HG03135 (cell line): ENCODE measurements around the gene NLRX1.
"Not testable (repeated sequence)": the region's sequence is repeated elsewhere in the genome, so short reads cannot be mapped to it uniquely, and the experiment has no call there.

ENCODE experiments used
- ATAC-seq: cut with Tn5 transposase; IDR thresholded peaks from one replicate; pipeline ENCODE4 v1.9.1; 2021; ENCODE audit warnings: mild to moderate bottlenecking, moderate library complexity; ENCODE audit not compliant: unreplicated experiment

Gene NLRX1, protein sequence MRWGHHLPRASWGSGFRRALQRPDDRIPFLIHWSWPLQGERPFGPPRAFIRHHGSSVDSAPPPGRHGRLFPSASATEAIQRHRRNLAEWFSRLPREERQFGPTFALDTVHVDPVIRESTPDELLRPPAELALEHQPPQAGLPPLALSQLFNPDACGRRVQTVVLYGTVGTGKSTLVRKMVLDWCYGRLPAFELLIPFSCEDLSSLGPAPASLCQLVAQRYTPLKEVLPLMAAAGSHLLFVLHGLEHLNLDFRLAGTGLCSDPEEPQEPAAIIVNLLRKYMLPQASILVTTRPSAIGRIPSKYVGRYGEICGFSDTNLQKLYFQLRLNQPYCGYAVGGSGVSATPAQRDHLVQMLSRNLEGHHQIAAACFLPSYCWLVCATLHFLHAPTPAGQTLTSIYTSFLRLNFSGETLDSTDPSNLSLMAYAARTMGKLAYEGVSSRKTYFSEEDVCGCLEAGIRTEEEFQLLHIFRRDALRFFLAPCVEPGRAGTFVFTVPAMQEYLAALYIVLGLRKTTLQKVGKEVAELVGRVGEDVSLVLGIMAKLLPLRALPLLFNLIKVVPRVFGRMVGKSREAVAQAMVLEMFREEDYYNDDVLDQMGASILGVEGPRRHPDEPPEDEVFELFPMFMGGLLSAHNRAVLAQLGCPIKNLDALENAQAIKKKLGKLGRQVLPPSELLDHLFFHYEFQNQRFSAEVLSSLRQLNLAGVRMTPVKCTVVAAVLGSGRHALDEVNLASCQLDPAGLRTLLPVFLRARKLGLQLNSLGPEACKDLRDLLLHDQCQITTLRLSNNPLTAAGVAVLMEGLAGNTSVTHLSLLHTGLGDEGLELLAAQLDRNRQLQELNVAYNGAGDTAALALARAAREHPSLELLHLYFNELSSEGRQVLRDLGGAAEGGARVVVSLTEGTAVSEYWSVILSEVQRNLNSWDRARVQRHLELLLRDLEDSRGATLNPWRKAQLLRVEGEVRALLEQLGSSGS

GRCh38 chr11:119168471-119169281 is at the start of gene NLRX1:
Gene NLRX1, plus strand, starts transcription at chr11:119168725. Its CDS starts 2,679 bp downstream, at chr11:119171404.
- ATAC-seq: peak; percentile 92

GRCh38 chr11:119118946-119119345 is 49.6 kb upstream of the NLRX1 start:
- no peak for ATAC-seq

- no peak for ATAC-seq
Measured at GRCh38 chr11:119120639-119121007, 47.9 kb upstream of the NLRX1 start.

DNA sequence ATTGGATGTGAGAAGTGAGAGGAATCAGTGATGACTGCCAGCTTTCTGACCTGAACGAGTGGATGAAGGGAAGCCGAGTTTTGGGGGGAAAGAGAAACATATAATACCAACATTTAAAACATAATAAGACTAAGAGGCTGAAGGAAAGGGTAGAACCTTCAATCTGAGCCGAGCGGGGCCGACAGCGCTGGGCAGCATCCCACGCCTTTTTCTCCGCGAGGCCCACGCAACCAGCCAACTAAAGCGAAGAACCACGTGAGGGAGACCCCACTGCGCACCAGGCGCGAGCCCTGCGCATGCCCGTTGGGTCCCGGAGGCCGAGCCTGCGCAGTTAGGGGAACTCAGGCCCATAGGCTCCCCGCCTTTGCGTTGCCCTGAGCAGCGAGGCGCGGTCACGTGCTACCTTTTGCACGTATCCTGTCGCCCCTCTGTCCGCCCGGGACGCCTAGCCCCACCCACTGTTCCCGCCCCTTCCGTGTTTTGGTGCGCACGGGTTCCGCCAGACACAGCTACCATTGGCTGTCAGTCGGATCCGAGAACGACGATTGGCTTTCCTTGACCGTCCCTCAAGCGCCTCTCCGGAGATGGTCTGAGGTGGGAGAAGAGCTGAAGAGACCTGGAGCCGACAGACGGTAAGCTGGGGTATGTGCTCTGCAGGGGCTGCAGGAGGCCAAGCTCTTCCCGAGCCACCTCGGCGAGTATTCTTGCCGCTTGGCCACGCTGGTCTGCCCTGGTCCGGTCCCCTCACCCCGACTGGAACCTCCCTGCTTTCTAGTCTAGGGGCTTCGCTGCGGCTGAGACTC is 47.3 kb upstream of the NLRX1 start, which contains the start of gene HINFP:
Gene HINFP (plus strand): TSS at position 573 of the 803 bp plus-strand sequence. CDS start 5,365 bp downstream, outside the sequence.
- ATAC-seq: peak; percentile 95

GRCh38 chr11:119121811-119122124 is 46.8 kb upstream of the NLRX1 start:
- ATAC-seq: peak; percentile 24

DNA sequence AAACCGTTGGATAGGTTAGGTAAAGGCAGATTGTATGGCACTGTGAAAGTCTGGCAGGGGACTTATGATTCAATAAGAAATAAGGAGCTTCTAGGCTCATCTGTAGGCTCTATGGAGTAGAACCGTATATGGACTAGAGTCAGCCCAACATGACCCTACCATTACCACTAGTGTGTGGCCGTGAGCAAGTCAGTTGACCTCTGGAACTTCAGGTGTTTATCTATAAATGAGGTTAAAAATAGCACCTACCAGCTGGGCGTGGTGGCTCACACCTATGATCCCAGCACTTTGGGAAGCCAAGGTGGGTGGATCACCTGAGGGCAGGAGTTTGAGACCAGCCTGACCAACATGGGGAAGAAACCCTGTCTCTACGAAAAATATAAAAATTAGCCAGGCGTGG is 42.7 kb upstream of the NLRX1 start:
- ATAC-seq: no peak

GRCh38 chr11:119126675-119127268 is 41.8 kb upstream of the NLRX1 start:
- ATAC-seq: no peak

DNA sequence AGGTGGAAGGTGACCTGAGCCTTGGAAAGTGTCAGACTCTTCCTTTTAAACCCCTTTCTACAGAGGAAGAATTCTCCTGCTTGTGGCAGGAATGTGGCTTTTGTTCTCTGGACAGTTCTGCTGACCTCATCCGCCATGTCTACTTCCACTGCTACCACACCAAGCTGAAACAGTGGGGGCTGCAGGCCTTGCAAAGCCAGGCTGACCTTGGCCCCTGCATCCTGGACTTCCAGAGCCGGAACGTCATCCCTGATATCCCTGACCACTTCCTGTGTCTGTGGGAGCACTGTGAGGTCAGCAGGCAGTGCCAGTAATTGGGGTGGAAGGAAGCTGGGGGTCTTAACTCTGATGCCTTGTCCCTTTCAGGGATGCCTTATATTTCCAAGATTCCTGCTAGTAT is 37.9 kb upstream of the NLRX1 start:
- ATAC-seq: no peak

DNA sequence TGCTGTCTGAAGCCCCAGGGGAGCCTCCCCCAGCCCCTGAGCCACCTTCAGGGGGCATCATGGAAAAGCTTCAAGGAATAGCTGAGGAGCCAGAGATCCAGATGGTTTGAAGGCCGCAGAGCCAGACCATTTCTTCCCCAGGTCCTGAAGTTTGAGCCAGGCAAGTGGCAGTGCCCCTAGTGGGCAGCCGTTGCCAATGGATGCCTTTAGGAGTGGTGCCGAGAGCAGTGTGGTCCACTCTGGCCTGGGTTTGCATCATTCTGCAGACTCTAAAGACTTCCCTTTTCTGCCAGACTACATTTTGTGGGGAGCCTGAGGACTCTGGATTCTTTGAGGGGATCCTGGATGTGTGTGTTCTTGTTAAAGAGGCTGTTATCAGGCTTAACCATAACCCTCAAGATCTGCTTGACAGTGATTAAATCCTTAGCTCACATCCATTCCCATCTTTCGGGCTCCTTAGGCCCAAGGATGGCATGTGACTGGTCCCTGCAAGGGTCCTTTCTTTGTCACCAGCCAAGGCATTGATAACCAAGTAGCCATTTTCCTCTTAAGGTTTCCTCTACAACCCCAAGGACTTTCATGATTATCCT is 34.0 kb upstream of the NLRX1 start:
- ATAC-seq: no peak

- ATAC-seq: not testable (repeated sequence)
Measured at GRCh38 chr11:119139276-119139675, 29.2 kb upstream of the NLRX1 start.

DNA sequence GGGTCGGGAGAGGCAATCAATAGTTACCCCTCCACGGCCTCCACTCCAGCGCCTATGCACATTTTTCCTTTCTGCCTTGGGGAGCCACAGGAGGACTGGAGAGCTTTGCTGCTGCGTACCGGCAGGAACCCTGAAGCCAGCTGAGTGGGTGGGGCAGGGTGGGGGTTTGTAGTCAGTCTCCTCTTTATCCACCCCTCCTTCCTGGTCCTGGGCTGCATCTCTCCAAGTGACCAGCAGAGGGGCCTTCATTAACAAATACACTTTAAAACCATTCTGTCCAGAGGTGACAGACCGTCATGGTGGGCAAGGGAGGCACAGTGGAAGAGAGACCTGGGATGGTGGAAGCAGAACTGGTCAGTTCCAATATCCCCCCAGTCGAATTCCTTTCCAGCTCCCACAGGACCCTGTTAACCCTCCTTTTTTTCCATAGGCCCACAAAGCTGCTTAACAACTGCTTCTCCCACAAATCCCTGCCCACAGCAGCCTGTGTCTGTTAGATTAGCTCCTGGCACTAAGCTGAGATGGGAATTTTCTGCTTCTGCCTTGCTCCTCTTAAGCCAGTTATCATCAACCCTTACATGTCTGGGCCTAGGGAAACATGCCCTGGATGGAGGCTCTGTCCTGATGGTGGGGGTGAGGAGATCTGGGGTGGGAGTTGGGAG is 23.6 kb upstream of the NLRX1 start:
- ATAC-seq: no peak

DNA sequence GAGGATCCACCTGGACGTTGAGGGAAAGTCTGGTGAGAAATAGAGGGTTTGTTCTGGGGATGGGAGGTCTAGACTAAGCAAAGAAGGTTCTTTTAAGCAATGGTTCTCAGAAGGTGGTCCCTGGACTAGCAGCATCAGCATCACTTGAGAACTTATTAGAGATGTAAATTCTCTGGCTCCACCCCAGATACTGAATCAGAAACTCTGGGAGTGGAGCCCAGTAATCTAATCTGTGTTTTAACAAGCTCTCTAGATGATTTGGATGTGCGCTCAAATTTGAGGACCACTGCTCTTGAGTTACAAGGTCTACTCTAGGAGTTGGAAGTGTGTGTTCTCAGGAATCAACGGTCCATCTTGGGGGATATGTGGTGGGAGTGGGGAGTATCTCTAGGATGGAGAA is 23.0 kb upstream of the NLRX1 start:
- no peak for ATAC-seq

DNA sequence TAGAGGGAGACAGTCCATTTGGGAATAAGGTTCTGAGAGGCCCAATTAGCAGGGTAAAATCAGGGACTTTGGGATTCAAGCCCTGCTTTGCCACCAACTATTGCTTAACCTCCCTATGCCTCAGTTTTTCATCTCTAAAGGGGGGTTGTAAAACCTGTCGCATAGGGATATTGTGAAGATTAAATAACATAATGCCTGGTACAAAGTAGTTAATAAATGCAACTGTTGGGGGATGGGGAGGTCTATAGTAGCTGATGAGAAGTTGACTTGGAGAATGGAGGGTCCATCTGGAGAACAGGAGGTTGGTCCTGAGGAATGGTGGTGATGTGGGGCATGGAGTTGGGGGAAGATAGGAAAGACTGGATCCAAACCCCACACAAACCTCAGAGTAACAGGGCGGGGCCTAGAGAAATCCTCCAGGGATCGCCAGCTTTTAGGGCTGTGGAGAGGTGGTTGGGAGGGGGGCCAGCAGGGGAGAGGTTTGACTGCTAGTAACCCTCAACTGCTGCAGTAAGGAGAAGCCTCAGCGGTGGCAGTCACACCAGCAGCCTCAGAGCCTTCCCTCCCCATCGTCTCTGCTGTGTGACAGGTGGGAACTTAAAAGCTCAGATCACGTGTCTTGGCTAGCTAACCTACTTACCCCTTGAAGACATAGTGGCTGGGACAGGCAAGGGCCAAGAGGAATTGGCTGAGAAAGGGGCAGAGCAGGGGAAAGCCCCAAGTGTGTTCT is 20.8 kb upstream of the NLRX1 start:
- ATAC-seq: no peak

- ATAC-seq: no peak
Measured at GRCh38 chr11:119148720-119149017, 19.9 kb upstream of the NLRX1 start.

DNA sequence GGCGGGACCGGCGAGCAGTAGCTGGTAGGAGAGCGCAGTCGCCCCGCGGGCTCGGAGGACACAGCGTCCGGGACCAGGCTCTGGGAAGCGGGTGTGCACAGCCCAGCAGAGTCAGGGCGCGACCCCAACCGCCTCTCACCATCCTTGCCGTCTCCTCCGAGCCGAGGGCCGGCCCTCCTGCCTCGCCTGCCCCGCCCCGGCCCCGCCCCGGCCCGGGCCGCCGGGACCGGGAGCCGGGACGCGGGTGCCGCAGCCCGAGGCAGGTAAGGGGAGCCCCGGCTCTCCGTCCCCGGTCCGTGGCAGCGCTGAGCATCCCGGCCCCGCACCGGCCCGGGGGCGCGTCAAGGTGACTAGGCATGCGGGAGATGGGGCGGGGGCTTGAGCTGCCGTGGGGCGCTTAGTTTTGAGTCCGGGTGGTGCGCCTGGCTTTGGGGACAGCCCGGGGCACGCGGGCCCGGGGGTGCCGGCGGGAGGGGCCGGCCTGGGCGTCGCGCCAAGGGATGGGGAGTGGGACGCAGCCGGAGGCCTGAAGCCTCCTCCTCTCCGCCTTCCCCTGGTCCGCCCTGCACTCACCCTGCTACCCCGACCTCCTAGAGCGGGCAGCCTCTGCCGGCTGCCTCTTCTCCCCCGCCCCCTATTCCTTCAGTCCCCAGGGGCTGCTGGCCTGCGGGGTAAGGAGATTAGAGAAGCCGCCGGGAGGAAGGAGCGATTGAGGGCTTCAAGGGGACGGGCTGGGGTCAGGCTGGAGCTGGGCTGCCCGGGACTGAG is 19.3 kb upstream of the NLRX1 start, which contains the start of gene ABCG4:
Gene ABCG4 (plus strand): TSS at position 35 of the 768 bp plus-strand sequence. CDS start 914 bp downstream, outside the sequence.
- no peak for ATAC-seq

- no peak for ATAC-seq
Measured at GRCh38 chr11:119149786-119150275, 18.7 kb upstream of the NLRX1 start.

DNA sequence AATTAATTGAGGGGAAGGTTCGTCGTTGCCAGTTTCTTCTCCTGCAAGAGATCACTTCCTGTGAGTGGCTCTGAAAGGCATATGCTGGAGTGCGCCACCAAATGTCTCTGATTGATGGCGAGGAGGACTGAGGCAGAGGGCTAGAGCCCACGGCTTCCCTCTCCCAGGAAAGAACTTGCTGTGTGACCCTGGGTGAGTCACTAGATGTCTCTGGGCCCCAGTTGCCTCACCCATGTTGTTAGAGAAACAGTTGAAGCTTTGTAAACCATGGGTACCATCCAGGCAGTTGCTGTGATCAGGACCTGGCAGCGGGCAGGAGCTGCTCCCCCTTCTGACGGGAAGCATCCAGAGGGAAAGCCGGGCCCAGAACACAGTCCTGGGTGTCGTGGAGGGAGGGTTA is 16.5 kb upstream of the NLRX1 start:
- no peak for ATAC-seq
